CD4-positive, alpha-beta T cell treated with Interleukin-4 for 1 hour (primary cell): ENCODE measurements around the gene CCSER2.
"Not testable (repeated sequence)": the region's sequence is repeated elsewhere in the genome, so short reads cannot be mapped to it uniquely, and the experiment has no call there.

Experiments
- DNase-seq, 2 donors: peaks; one replicate each; pipeline ENCODE4 v3.0.0-alpha.2; 2020 to 2022

The CCSER2 gene

GRCh38 chr10:84473136-84473535 is 144.7 kb downstream of the CCSER2 start:
- DNase-seq = no peak

- no peak for DNase-seq
Measured at GRCh38 chr10:84477398-84478128, 149.2 kb downstream of the CCSER2 start.

GRCh38 chr10:84478151-84478550 is 149.8 kb downstream of the CCSER2 start:
- no peak for DNase-seq

GRCh38 chr10:84478679-84479078 is 150.3 kb downstream of the CCSER2 start:
- no peak for DNase-seq

- DNase-seq = no peak
Measured at GRCh38 chr10:84484541-84484940, 156.2 kb downstream of the CCSER2 start.

GRCh38 chr10:84493361-84493760 is 165.0 kb downstream of the CCSER2 start:
- DNase-seq = no peak

GRCh38 chr10:84493951-84494848 is 165.8 kb downstream of the CCSER2 start:
- no peak for DNase-seq

- no peak for DNase-seq
Measured at GRCh38 chr10:84494849-84495180, 166.4 kb downstream of the CCSER2 start.

GRCh38 chr10:84497978-84498377 is 169.6 kb downstream of the CCSER2 start:
- no peak for DNase-seq

GRCh38 chr10:84499039-84499438 is 170.7 kb downstream of the CCSER2 start:
- DNase-seq = not testable (repeated sequence)

GRCh38 chr10:84499846-84500245 is 171.5 kb downstream of the CCSER2 start:
- no peak for DNase-seq

- DNase-seq = no peak
Measured at GRCh38 chr10:84510121-84510520, 181.7 kb downstream of the CCSER2 start.

GRCh38 chr10:84511106-84511505 is 182.7 kb downstream of the CCSER2 start:
- no peak for DNase-seq

GRCh38 chr10:84511709-84512285 is 183.4 kb downstream of the CCSER2 start:
- no peak for DNase-seq

GRCh38 chr10:84517554-84517953 is 189.2 kb downstream of the CCSER2 start:
- DNase-seq = no peak

GRCh38 chr10:84519235-84519634 is 190.8 kb downstream of the CCSER2 start:
- no peak for DNase-seq

GRCh38 chr10:84521013-84521412 is 192.6 kb downstream of the CCSER2 start:
- DNase-seq = no peak

GRCh38 chr10:84521468-84521867 is 193.1 kb downstream of the CCSER2 start:
- no peak for DNase-seq

- DNase-seq = no peak
Measured at GRCh38 chr10:84522612-84523462, 194.4 kb downstream of the CCSER2 start.

GRCh38 chr10:84523526-84523925 is 195.1 kb downstream of the CCSER2 start:
- no peak for DNase-seq

- no peak for DNase-seq
Measured at GRCh38 chr10:84524435-84524834, 196.0 kb downstream of the CCSER2 start.

- no peak for DNase-seq
Measured at GRCh38 chr10:84525120-84525806, 196.9 kb downstream of the CCSER2 start.
